ENCODE results near the gene TYMS. TPM values are rescaled to one million over a fixed set of nuclear protein-coding genes. Genes with fewer than 3 reads are reported as not detected.

TYMS gene
- total RNA-seq, 1 donor from 2014 or later: 25.9 TPM

- DNase-seq (ENCODE audit: low read depth): no peak
Observed at GRCh38 chr18:711310-711656, 53.8 kb downstream of the TYMS start.

- peak; percentile 80 for DNase-seq (ENCODE audit: low read depth)
Observed at GRCh38 chr18:711657-712400, 54.4 kb downstream of the TYMS start.

GRCh38 chr18:712401-713134 is 55.1 kb downstream of the TYMS start, which contains the start of gene ENOSF1:
Gene ENOSF1 (minus strand): TSS chr18:712630. CDS start chr18:712587, 43 bp downstream.
- peak; percentile 37 for DNase-seq (ENCODE audit: low read depth)

GRCh38 chr18:713135-713490 is 55.7 kb downstream of the TYMS start:
- DNase-seq (ENCODE audit: low read depth): no peak

GRCh38 chr18:715626-716025 is 58.2 kb downstream of the TYMS start:
- no peak for DNase-seq (ENCODE audit: low read depth)

GRCh38 chr18:717003-717402 is 59.5 kb downstream of the TYMS start:
- DNase-seq (ENCODE audit: low read depth): no peak

Other genes starting within 250 kb of the TYMS start
- gene COLEC12, start 157.0 kb upstream of the TYMS start, total RNA-seq: 0.52 and 34.7 TPM in 2 replicates
- gene CETN1, start 77.3 kb upstream of the TYMS start, total RNA-seq: not detected in 2 replicates
- 6.1 TPM in 1 of 2 replicates, not detected in the other for gene CLUL1, start 60.7 kb upstream of the TYMS start, total RNA-seq
- gene ENOSF1, start 55.0 kb downstream of the TYMS start, total RNA-seq: 49.8 and 70.2 TPM in 2 replicates
- gene YES1, start 154.6 kb downstream of the TYMS start, total RNA-seq: 173 and 253 TPM in 2 replicates
- gene ADCYAP1, start 247.2 kb downstream of the TYMS start, total RNA-seq: not detected in 2 replicates